Smooth muscle cell (in vitro differentiated cells): Measurements from ENCODE around the gene AQP3. TPM values are rescaled to one million over a fixed set of nuclear protein-coding genes. Genes with fewer than 3 reads are reported as not detected.

Source experiments
- DNase-seq: peaks from one replicate; lab custom pipeline; 2025; ENCODE audit not compliant: unreplicated experiment; lab: John Stamatoyannopoulos, UW
- H2AFZ ChIP-seq: fragments of 200-600 bp; sonication (generic); 2 replicates; pipeline ENCODE4 v1.6.0; 2016; ENCODE audit warnings: antibody characterized with exemption, low read depth, mild to moderate bottlenecking
- H3F3A ChIP-seq: fragments of 200-600 bp; sonication (generic); 2 replicates; pipeline ENCODE4 v1.6.0; 2017; ENCODE audit warnings: antibody characterized with exemption, low read depth
- H3K27ac ChIP-seq: fragments of 200-600 bp; sonication (generic); 2 replicates; pipeline ENCODE4 v1.5.1; 2016; ENCODE audit warnings: low read depth, mild to moderate bottlenecking
- H3K27me3 ChIP-seq: fragments of 200-600 bp; sonication (generic); 2 replicates; pipeline ENCODE4 v1.6.1; 2016; ENCODE audit warnings: low read depth, mild to moderate bottlenecking
- H3K36me3 ChIP-seq: fragments of 200-600 bp; sonication (generic); 2 replicates; pipeline ENCODE4 v1.5.1; 2016; ENCODE audit warnings: low read depth
- H3K4me1 ChIP-seq: fragments of 200-600 bp; sonication (generic); 2 replicates; pipeline ENCODE4 v1.5.1; 2016; ENCODE audit warnings: low read depth
- H3K4me2 ChIP-seq: fragments of 200-600 bp; sonication (generic); 2 replicates; pipeline ENCODE4 v1.6.0; 2016; ENCODE audit warnings: mild to moderate bottlenecking
- H3K4me3 ChIP-seq: fragments of 200-600 bp; sonication (generic); 2 replicates; pipeline ENCODE4 v1.5.1; 2016; ENCODE audit warnings: mild to moderate bottlenecking
- H3K79me2 ChIP-seq: fragments of 200-600 bp; sonication (generic); 2 replicates; pipeline ENCODE4 v1.6.0; 2016; ENCODE audit warnings: low read depth, mild to moderate bottlenecking
- H3K9ac ChIP-seq: fragments of 200-600 bp; sonication (generic); 2 replicates; pipeline ENCODE4 v1.6.0; 2016; ENCODE audit warnings: low read depth
- H3K9me3 ChIP-seq: fragments of 200-600 bp; sonication (generic); replicated peaks from 2 replicates; pipeline ENCODE4 v1.5.1; 2016; ENCODE audit warnings: low read depth
- H4K20me1 ChIP-seq: fragments of 200-600 bp; sonication (generic); 2 replicates; pipeline ENCODE4 v1.6.0; 2016; ENCODE audit warnings: low read depth
- CTCF ChIP-seq: fragments of 200-600 bp; sonication (generic); IDR thresholded peaks from 2 replicates; pipeline ENCODE4 v1.5.1; 2017; ENCODE audit warnings: borderline replicate concordance, mild to moderate bottlenecking, antibody characterized with exemption; ENCODE audit not compliant: insufficient read depth, poor library complexity, severe bottlenecking
- WGBS: methylation state at CpG from one replicate; pipeline ENCODE4 v1.1.7; 2016; ENCODE audit warnings: low lambda C conversion rate; 5-methylcytosine and 5-hydroxymethylcytosine counted together
- polyA plus RNA-seq: library from polyadenylated mRNA; unstranded; fragments of >200 nt; fragmentation: Nextera tagmentation; extraction: Ambion mirVana; gene quantifications from 2 replicates; pipeline ENCODE4 v1.2.1, GENCODE V29; 2016
- total RNA-seq: library from RNA; depleted of rRNA; stranded (reverse); fragments of >200 nt; gene quantifications from 2 replicates; pipeline ENCODE4 v1.2.3, GENCODE V29; 2014

AQP3 gene
- total and polyA plus RNA-seq, 2 experiments from 2014 or later, result 20.9 to 30.8 TPM

- H3K9me3 ChIP-seq, result no peaks in the 10 kb centered on the region
- H3K4me2 ChIP-seq, result no peak overlapping the region
- H3K79me2 ChIP-seq, result peaks cover 19% of the 10 kb centered on the region
- no peaks in the 10 kb centered on the region for H3F3A ChIP-seq
- H3K27ac ChIP-seq, result no peak overlapping the region
- DNase-seq, result no peak
- H3K4me1 ChIP-seq, result peaks cover 9% of the 10 kb centered on the region
- H3K36me3 ChIP-seq, result no peaks in the 10 kb centered on the region
- H2AFZ ChIP-seq, result no peak overlapping the region
- H3K27me3 ChIP-seq, result no peaks in the 10 kb centered on the region
- no peaks in the 10 kb centered on the region for H4K20me1 ChIP-seq
- WGBS, result 95% methylated on average over 4 of the region's 4 CpGs
- no peak overlapping the region for H3K9ac ChIP-seq
- TF ChIP-seq CTCF, result no peak
- no peak overlapping the region for H3K4me3 ChIP-seq
Measured at GRCh38 chr9:33468215-33468730, 20.9 kb upstream of the AQP3 start.

- H3K27ac ChIP-seq, result no peak overlapping the region
- no peak overlapping the region for H3K4me3 ChIP-seq
- H4K20me1 ChIP-seq, result no peaks in the 10 kb centered on the region
- H3K27me3 ChIP-seq, result no peaks in the 10 kb centered on the region
- H2AFZ ChIP-seq, result no peak overlapping the region
- H3F3A ChIP-seq, result no peaks in the 10 kb centered on the region
- H3K79me2 ChIP-seq, result peaks cover 11% of the 10 kb centered on the region
- peaks cover 2% of the 10 kb centered on the region for H3K4me1 ChIP-seq
- no peak overlapping the region for H3K9ac ChIP-seq
- 97% methylated on average over 7 of the region's 7 CpGs for WGBS
- DNase-seq, result no peak
- H3K4me2 ChIP-seq, result no peak overlapping the region
- H3K9me3 ChIP-seq, result no peaks in the 10 kb centered on the region
- H3K36me3 ChIP-seq, result no peaks in the 10 kb centered on the region
- no peak for TF ChIP-seq CTCF
Measured at GRCh38 chr9:33467526-33467925, 20.1 kb upstream of the AQP3 start.

DNA sequence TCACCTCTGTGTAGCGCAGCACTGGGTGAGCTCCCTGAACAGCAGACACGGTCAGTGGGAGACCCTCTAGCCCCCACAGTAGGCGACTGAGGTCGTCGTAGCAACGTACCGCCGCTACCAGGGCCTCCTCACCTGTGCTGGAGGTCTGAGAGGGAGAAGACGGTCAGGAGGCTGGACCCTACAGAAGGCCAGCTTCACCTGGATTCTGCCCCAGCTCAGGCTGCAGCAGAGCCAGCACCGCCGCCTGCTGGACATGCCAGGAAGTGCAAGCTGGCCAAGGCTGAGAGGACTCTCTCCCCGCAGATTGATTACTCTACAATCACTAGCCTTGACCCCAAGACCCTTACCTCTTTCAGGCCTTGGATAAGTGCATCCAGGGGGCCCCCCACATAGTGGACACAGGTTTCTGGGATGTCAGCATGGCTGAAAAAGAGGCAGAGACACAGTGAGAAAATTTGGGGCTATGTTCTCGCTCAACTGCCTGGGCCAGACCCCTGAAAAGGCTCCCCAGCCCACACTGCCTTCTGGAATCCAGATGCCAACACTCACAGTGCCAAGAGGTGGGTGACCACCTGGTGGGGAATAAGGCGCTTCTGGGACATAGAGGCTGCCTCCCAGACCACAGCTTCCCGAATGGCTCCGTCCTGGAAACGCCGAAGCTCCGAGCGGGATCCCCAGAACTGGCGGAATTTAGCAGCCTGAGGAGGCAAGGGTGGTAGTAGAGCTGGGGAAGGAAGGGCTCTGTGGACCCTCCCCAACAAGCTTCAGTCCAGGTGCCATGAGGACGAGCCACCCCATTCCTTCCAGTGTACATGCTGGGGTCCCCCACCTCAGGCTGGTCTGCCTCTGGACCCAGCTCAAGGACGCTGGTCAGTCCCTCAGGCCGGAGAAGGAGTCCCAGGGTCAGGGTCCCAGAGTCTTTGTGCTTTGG, 19.4 kb upstream of the AQP3 start:
- WGBS, result 83% methylated on average over 24 of the region's 24 CpGs

More for the DNA sequence above, 19.4 kb upstream of the AQP3 start:
- no peak overlapping the region for H2AFZ ChIP-seq
- no peaks in the 10 kb centered on the region for H3K9me3 ChIP-seq
- DNase-seq, result peak; percentile 6
- H3K79me2 ChIP-seq, result peaks cover 4% of the 10 kb centered on the region
- H3K27me3 ChIP-seq, result no peaks in the 10 kb centered on the region
- no peak overlapping the region for H3K9ac ChIP-seq
- H3K4me2 ChIP-seq, result no peak overlapping the region
- no peak overlapping the region for H3K4me3 ChIP-seq
- no peaks in the 10 kb centered on the region for H3F3A ChIP-seq
- H3K4me1 ChIP-seq, result no peaks in the 10 kb centered on the region
- H3K27ac ChIP-seq, result no peak overlapping the region
- H3K36me3 ChIP-seq, result no peaks in the 10 kb centered on the region
- peak; percentile 93 for TF ChIP-seq CTCF
- H4K20me1 ChIP-seq, result no peaks in the 10 kb centered on the region
